Right ventricle myocardium inferior (tissue), 1 donor: ENCODE data around the gene B4GALNT4. TPM values are rescaled to one million over a fixed set of nuclear protein-coding genes. Genes with fewer than 3 reads are reported as not detected.
A peak's percentile ranks its signal among the peaks of the same experiment; 100 is the strongest.
"Not testable (repeated sequence)": the region's sequence is repeated elsewhere in the genome, so short reads cannot be mapped to it uniquely, and the experiment has no call there.

Experiments used
- ATAC-seq: fragments of 200-7000 bp; cut with Tn5 transposase; one replicate; pipeline ENCODE4 v1.9.1; 2020; ENCODE audit warnings: mild to moderate bottlenecking, moderate library complexity
- DNase-seq: peaks from one replicate; pipeline ENCODE4 v3.0.0; 2021; ENCODE audit errors: missing footprints
- intact Hi-C: fragments of 100-400 bp; cut with DNase I; formaldehyde crosslinking; loops from one replicate; pipeline ENCODE4 v1.11.0; 2022
- total RNA-seq: library from RNA; stranded (reverse); fragmentation: NEBNext Ultra II Directional; extraction: Animal tissue kit (Norgen Biotek cat#: 25700); gene quantifications from one replicate; pipeline ENCODE4 v1.2.1, GENCODE V29; 2021
- donor health status: DM: no; HTN: yes; CAD: no; lungs with severe emphysema.

The B4GALNT4 gene
- total RNA-seq, 1 donor from 2014 or later: 0.54 TPM

DNA sequence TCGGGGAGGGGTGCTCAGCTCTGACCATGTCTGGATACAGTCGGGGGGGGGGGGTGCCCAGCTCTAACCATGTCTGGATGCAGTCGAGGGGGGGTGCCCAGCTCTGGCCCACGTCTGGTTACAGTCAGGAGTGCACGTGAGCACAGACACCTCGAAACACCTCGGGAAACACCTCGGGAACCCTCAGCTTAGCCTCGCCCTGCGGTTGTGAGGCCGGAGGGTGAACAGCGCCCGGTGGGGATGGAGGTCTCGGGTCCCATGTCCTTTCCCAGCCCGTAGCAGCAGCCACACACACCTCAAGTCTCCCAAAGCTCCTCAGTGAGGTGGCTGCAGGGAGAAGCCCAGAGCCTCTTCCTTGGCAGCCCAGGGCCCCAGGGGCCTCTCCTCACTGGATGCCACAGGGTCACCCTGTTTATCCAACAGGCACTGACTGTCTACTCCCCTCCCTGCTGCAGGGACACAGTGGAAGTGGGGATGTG lies 43.4 kb downstream of the B4GALNT4 start:
- intact Hi-C loops: no loop called here
- ATAC-seq (no peak), DNase-seq (peak; percentile 34)

DNA sequence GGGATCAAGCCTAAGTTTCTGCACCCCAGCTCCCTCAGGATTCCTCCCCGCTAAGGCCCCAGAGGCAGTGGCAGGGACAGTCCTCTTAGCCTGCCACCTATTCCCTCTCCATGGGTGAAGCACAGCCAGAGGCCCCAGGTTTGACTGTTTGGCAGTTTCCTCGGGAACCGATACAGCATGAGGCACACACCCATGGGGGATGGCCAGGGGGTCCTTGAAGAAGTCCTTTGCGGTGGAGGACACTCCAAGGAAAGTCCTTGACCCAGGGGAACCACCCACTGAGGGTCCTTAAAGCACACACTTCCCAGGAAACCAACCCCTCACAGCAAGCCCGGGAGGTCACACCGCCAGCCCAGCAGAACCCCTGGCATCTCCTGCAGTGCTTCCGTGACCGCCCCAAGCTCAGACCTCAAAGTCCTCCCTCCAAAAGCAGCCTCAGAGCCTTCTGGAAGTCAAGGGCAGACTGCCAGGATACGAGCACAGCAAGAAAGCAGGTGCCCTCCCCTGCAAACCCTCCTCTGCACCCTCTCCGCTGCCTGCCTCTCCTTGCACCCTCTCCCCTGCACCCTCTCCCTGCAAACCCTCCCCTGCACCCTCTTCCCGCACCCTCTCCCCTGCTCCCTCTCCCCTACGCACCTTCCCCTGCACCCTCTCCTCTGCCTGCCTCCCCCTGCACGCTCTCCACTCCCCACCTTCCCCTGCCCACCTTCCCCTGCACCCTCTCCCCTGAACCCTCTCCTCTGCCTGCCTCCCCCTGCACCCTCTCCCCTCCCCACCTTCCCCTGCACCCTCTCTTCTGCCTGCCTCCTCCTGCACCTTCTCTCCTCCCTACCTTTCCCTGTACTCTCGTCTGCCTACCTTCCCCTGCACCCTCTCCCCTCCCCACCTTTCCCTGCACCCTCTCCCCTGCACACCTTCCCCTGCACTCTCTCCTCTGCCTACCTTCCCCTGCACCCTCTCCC lies 44.1 kb downstream of the B4GALNT4 start:
- intact Hi-C loops: loop anchor here (2.0 kb wide), 1 partner anchor 35 kb away; no protein-coding TSS in a partner anchor
- DNase-seq (peak; percentile 39), ATAC-seq (no peak)

DNA sequence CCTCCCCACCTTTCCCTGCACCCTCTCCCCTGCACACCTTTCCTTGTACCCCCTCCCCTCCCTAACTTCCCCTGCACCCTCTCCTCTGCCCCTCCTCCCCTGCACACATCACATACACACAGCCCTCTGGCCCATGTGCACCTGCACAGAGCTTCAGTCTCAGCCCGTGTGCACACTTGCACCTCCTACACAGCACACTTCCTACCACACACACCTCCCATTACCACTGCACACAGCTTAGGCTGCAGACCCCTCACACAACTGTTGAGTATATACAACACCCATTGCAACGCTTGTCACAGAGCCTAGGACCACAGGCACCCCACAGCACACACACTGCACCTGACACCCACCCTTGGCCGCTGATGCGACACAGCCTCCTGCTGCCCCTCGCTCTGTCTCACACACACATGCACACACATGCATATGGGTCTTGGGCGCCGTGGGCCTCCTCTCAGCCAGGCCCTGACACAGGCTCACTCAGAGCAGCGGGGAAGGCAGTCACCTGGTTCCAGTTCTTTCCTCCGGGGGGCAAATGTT lies 45.1 kb downstream of the B4GALNT4 start:
- intact Hi-C loops: loop anchor here (2.0 kb wide), 1 partner anchor 34 kb away; no protein-coding TSS in a partner anchor
- peak; percentile 47 for DNase-seq
- ATAC-seq: no peak

DNA sequence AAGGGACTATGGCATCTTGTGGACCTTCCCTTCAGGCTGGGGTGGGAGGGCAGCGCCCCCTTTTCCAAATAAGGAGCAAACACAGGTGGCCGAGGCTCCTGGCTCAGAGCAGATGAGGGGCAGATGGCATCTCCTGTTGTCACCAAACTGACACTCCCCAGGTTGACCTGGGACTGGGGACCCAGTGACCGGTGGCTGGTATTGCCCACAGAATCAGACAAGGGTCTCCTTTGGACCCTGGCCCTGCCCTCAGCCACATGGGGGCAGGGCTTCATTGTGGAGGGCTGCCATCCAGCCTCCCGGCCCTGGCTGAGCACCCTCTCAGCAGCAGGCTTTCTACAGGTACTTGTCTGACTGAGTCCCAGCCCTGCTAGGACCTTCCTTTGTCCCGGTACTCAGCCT lies 46.3 kb downstream of the B4GALNT4 start:
- intact Hi-C loops: loop anchor here (2.0 kb wide), 1 partner anchor 33 kb away; no protein-coding TSS in a partner anchor
- ATAC-seq (no peak), DNase-seq (peak; percentile 32)

DNA sequence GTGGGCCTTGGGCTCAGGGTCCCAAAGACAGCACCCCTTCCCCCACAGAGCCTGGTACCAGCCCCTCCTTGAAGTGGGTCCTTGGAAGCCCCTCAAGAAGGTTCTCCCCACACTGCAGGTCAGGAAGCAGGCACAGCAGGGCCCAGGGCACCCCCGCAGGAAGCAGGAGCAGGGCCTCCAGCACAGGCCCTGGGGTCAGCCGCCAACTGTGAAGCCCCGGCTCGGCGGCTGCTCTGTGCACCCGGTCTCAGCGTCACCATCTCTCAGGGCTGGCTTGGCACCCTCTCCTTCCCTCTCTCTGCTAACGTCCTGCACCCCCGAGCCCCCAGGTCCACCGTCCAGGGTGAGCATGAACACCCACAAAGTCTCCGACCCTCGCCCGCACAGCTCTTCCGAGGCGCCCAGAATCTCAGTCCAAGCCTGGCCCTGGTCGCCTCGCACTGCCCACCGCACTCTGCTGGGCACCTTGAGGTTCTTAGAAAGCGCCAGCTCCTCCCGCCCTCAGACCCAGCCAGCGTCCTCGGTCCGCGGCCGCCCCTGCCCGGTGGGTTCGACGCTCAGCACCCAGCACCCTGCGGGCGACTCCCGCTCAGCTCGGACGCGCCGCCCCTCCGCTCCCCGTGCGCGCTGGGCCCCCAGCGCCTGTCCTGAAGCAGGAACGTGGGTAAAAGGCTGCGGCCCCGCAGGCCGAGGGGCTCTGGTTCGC lies 46.9 kb downstream of the B4GALNT4 start:
- peak; percentile 41 for DNase-seq
- intact Hi-C loops: no loop called here
- ATAC-seq: peak; percentile 2

DNA sequence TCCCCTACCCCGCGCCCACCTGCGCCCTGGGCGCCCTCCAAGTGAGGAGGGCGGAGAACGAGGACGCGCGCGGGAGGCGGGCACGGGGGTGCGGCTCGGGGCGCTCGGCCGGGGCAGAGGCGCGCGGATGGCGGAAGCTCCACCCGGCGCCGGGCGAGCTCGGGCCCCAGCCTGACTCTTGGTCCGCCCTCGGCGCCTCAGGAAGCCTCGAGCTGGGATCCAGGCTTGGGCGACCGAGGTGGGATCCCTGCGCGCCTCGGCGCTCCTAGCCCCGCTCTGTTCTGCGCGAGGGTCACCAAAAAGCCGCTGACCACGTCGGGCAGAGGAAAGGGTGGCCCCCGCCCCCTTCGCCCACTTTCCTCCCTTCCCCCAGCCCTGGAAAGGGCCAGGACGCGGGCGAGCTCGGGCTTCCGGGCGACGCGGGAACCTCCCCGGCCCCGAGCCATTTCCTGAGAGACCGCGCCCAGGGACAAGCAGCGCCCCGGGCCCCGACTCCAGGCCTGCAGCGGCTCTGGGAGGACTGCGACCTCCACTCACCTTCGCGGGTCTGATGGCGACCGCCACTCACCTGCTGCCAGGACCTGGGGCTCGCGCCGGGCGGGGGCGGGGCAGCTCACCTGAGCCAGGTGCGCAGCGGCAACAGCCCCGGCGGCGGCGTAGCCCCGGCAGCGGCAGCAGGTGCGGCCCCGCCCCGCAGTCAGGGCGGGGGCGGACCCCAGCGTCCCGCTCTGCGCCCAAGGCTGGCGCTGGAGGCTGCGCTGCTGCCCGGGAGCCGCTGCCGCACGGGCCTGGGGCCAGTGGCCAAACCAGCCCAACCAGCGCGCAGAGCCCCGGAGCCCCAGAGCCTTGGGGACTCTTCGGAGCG lies 47.7 kb downstream of the B4GALNT4 start:
- peak; percentile 52 for ATAC-seq
- intact Hi-C loops: no loop called here
- DNase-seq: peak; percentile 79

DNA sequence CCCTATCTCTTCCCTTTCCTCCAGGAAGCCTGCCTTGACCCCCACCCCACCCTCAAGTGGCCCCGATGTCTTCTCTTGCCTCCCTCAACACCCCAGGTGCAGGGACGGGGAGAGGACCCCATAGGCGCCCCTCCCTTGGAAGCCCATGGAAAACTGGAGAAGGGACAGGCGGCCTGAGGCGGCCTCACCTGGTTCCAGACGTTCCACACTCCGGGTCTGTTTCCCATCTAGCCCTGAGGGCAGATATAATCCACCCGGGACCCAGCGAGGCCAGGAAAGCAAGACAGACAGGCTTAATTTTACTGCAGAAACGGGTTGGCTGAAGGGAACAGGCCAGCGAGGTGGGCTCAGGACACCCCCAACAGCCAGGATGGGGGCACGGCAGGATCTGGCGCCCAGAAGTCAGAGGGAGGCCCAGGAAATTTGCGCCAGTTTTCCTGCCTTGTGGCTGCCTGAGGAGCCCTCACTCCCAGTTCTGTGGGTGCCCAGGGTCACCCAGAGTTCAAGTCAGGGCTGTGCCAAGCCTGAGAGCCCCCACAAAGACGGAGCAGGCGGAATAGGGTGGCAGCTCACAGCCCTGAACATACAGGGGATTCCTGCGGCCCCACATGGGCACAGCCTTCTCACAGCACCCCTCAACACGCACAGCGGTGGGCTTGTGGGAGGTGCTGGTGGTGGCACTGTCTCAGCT lies 48.5 kb downstream of the B4GALNT4 start:
- intact Hi-C loops: no loop called here
- DNase-seq (peak; percentile 18), ATAC-seq (no peak)

DNA sequence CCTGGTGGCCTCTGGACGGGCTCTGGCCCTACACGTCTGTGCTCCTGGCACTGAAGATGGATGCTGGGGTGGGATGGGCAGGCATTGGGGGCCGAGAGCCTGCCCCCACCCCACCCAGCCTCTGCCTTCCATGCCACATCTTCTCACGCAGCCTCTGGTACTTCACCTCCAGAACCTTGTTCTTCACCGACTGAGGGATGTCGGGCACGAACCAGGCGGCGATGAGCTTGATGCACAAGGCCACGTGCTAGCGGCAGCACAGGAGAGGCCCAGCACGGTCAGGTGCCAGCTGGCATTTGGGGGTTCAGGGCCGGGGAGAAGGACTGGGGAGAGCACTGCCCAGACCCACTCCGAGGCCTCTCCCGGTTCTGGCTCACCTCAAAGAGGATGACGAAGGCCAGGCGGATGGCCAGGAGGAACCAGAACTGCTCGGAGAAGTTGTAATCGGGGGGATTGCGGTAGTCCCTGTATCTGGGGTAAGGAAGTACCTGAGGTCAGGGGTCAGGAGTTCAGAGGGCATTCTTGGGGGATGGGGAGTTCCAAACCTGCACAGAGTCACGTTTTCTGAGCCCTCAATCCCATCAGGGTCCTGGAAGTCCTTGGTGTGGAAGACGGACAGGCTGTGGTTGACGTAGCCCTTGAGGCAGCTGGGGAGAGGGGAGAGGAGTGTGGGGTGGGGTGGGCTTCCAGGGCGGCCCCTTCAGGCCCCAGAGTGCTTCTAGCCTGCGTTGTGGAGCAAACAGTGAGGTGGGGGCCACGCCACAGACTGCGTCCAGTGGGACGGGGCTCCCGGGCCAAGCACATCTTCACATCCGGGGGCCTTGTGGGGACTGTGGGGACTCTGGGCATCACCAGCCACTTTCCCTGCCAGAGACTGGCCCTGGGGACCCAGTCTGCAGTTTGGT lies 49.3 kb downstream of the B4GALNT4 start:
- DNase-seq: peak; percentile 42
- intact Hi-C loops: no loop called here
- ATAC-seq: no peak

DNA sequence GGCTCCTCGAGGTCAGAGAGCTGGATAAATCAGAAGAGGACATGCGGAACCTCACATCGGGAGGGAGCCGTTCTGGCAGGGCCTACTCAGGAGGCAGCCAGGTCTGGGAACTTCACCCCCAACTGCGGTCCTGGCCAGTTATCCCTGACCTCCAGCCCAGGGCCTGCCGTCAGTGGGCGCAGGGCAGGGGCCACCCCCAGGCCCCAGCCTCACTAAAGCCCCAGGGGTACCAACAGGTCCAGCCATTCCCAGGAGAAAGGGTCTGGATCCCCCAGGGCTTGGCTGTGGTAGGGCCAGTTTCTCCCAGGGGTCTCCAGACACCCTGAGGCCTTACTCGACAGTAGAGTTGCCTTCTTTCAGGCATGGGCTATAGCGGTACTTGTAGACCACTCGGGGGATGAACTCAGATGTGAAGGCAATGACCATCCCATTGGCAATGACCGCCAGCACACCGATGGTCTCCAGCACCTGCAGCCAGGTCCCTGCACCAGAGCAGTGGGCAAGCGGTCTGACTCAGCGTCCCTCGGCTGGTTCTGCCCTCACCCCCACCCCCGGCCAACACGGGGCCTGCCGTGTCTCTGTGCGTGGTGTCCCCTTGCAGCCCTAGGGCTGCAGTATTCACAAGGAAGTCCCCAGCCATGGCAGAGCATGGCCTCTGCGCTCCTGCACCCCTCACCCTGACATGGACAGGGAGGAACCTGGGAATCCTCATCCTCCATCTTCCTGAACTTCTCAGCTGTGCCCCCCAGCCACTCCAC lies 50.1 kb downstream of the B4GALNT4 start:
- DNase-seq (peak; percentile 67), ATAC-seq (no peak)
- intact Hi-C loops: no loop called here

DNA sequence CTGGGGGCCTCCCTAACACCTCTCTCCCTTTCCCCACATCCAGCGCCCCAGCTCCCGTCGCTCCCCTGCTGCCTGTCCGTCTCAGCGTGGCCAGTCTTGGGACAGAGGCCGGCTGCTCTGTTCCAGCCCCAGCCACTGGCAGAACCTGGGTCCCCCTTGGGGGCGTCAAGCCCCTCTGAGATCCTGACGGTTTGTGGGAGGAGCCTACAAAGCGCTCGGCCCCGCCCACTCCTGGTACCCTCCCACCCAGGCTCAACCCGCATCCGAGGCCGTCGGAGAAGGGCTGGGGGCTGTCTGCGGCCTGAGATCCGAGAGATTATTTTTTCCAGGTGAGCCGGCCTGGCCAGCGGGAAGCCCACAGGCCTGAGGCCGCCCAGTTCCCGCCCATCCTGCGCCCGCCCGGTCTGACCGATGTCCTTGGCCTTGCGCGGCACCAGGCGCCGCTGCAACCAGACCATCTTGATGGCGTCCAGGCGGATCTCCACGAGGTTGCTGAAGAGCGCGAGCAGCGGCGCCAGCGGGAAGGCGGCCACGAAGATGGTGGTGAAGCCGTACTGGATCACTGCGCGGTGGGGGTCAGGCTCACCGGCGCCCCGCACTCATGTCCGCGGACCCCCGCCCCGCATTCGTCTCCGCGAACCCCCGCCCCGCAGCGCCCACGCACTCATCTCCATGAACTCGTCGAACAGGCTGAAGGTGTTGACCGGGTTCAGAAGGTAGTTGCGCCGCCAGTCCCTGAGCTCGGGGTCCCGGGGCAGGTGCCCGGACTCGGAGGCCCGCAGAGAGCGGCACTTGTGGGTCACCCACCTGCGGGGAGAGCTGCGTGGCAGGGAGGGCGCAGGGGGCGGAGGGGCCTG lies 51.0 kb downstream of the B4GALNT4 start:
- intact Hi-C loops: no loop called here
- peak; percentile 64 for DNase-seq
- ATAC-seq: no peak

DNA sequence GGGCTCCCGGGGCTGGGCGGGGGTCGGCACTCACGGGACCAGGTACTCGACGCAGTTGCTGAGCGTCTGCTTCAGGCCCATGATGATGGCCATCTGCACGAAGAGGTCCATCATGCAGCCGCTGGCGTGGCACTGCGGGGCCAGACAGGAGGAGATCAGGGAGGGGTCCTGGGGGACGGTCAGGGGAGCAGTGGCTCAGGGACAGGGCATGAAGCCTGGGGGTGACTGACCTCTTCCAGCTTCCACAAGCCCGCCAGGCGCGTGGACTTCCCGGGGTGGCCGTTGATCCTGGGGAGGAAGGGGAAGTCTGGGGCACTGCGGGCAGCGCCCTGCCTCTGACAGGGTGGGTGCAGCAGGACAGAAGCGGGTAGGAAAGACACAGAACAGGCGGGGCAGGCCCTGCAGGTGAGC lies 51.6 kb downstream of the B4GALNT4 start:
- intact Hi-C loops: no loop called here
- DNase-seq: peak; percentile 16
- ATAC-seq: no peak

DNA sequence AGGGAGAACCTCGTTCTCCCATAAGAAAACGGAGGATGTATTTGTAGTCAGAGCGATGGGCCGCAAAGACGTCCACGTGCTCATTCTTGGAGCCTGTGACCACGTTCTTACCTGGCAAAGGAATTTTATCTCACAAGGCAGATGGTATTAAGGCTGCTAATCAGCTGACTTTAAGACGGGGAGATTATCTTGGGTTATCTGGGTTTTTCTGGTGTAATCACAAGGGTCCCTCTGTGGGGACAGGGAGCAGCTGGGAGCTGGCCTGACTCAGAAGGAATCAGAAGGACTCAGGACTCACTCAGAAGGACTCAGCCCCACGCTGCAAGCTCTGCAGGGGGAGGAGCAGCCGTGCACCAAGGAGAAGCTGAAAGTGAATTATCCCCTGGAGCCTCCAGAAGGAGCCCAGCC lies 53.0 kb downstream of the B4GALNT4 start:
- ATAC-seq: no peak
- intact Hi-C loops: no loop called here
- DNase-seq: no peak

DNA sequence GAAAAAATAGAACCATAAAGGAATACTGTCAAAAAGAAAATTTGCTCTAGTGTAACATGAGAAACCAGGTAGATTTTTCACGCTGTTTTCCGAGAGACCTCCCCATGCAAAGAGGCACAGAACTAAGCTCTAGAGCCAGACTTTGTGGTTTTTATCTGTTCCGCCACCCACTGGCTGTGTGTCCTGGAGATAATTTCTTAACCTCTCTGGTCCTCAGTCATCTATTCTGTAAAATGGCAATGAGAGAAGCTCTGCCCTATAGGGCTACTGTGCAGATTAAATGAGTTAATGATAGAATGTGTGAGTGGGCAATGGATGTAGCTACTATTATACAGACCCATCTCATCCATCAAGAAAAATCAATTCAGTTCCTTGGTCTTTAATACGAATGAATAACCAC lies 54.9 kb downstream of the B4GALNT4 start:
- ATAC-seq (no peak), DNase-seq (no peak)
- intact Hi-C loops: no loop called here

DNA sequence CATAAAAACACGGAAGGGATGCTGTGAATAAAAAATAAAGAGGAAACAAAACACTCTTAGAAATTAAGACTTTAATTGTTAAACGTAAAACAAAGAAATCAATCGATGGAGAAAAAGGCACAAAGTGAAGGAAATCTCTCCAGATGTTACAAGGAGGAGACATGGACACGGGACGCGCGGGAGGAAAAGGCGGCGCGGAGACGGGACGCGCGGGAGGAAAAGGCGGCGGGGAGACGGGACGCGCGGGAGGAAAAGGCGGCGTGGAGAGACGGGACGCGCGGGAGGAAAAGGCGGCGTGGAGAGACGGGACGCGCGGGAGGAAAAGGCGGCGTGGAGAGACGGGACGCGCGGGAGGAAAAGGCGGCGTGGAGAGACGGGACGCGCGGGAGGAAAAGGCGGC lies 55.5 kb downstream of the B4GALNT4 start:
- DNase-seq, intact Hi-C loops, ATAC-seq: not testable (repeated sequence)

DNA sequence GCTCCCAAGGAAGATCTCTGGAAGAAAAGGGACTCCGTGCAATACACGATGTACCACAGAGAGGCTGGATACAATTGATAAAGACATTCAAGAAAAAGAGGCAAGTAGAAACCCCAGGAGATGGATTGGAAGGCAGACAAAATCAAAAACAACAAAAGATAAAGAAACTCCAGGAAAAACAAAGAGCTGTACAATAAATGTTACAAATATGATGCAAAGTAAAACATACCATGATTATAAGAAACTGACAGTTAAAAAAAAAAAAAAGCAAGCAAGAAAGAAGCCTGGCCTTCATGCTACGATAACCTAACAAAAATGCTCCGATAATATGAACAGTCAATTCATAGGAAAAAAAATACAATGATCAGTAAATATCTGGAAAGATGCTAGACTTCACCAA lies 56.0 kb downstream of the B4GALNT4 start:
- DNase-seq: no peak
- intact Hi-C loops: no loop called here
- no peak for ATAC-seq
